ENCODE data around the gene IGFBP7. TPM values are rescaled to one million over a fixed set of nuclear protein-coding genes. Genes with fewer than 3 reads are reported as not detected.
A peak's percentile ranks its signal among the peaks of the same experiment; 100 is the strongest.

The IGFBP7 gene
- total and polyA plus RNA-seq, 8 donors: 71.8 to 972 (median 198) TPM

GRCh38 chr4:57127361-57127760 is 17.2 kb upstream of the IGFBP7 start:
- no peaks in the 10 kb centered on the region for H3K36me3 ChIP-seq
- TF ChIP-seq EP300 (IDR thresholded peaks at IDR 0.05) (no peak), POLR2A (IDR thresholded peaks at IDR 0.05) (no peak)
- TF ChIP-seq, protein P1, sequence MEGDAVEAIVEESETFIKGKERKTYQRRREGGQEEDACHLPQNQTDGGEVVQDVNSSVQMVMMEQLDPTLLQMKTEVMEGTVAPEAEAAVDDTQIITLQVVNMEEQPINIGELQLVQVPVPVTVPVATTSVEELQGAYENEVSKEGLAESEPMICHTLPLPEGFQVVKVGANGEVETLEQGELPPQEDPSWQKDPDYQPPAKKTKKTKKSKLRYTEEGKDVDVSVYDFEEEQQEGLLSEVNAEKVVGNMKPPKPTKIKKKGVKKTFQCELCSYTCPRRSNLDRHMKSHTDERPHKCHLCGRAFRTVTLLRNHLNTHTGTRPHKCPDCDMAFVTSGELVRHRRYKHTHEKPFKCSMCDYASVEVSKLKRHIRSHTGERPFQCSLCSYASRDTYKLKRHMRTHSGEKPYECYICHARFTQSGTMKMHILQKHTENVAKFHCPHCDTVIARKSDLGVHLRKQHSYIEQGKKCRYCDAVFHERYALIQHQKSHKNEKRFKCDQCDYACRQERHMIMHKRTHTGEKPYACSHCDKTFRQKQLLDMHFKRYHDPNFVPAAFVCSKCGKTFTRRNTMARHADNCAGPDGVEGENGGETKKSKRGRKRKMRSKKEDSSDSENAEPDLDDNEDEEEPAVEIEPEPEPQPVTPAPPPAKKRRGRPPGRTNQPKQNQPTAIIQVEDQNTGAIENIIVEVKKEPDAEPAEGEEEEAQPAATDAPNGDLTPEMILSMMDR (IDR thresholded peaks at IDR 0.05): no peak

DNA sequence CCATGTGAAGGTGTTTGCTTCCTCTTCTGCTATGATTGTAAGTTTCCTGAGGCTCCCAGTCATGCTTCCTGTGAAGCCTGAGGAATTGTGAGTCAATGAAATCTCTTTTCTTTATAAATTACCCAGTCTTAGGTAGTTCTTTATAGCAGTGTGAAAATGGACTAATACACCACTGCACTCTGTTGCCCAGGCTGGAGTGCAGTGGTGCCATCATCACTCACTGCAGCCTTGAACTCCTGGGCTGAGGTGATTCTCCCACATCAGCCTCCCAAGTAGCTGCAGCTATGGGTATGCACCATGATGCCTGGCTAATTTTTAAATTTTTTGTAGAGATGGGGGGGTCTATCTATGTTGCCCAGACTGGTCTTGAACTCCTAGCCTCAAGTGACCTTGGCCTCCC is 15.8 kb upstream of the IGFBP7 start:
- Histone ChIP-seq H3K27ac (no peak overlapping the region), H3K4me3 (no peak overlapping the region), H3K4me1 (no peaks in the 10 kb centered on the region), H3K9me3 (peaks cover 0 to 14% (median 11%) of the 10 kb centered on the region in 4 donors), H3K27me3 (no peaks in the 10 kb centered on the region), H3K36me3 (no peaks in the 10 kb centered on the region)
- TF ChIP-seq, protein P1 (IDR thresholded peaks at IDR 0.05): no peak
- no peak for TF ChIP-seq EP300 (IDR thresholded peaks at IDR 0.05)
- TF ChIP-seq POLR2AphosphoS5 (IDR thresholded peaks at IDR 0.05): no peak
- no peak for TF ChIP-seq POLR2A (IDR thresholded peaks at IDR 0.05)
- DNase-seq: no peak
- intact Hi-C loops (cut with DNase I; ENCODE audit: low total_unique reads): no loop called here

More at GRCh38 chr4:57127361-57127760, 17.2 kb upstream of the IGFBP7 start:
- H3K9me3 ChIP-seq: peaks cover 0 to 14% (median 11%) of the 10 kb centered on the region in 4 donors
- H3K27me3 ChIP-seq: no peaks in the 10 kb centered on the region
- DNase-seq: no peak
- no peak overlapping the region for H3K4me3 ChIP-seq
- WGBS, 5 donors: 64 to 72% (median 68%) methylated on average over 3 of the region's 3 CpGs
- intact Hi-C loops (cut with DNase I; ENCODE audit: low total_unique reads): no loop called here
- H3K27ac ChIP-seq: no peak overlapping the region
- peaks cover 0 to 6% (median 0%) of the 10 kb centered on the region in 4 donors for H3K4me1 ChIP-seq

- Histone ChIP-seq H3K4me3 (no peak overlapping the region), H3K27me3 (no peaks in the 10 kb centered on the region), H3K36me3 (no peaks in the 10 kb centered on the region), H3K9me3 (peaks cover 0 to 14% (median 11%) of the 10 kb centered on the region in 4 donors), H3K4me1 (peaks cover 0 to 5% (median 0%) of the 10 kb centered on the region in 4 donors), H3K27ac (no peak overlapping the region)
- intact Hi-C loops (cut with DNase I; ENCODE audit: low total_unique reads): no loop called here
- DNase-seq: peak in 1 of 2 donors; percentile 58
- TF ChIP-seq POLR2AphosphoS5 (IDR thresholded peaks at IDR 0.05) (no peak), EP300 (IDR thresholded peaks at IDR 0.05) (no peak), POLR2A (IDR thresholded peaks at IDR 0.05) (no peak)
These were observed 14.0 kb upstream of the IGFBP7 start for GRCh38 chr4:57124145-57124544.

GRCh38 chr4:57122959-57123358 is 12.8 kb upstream of the IGFBP7 start:
- intact Hi-C loops (cut with DNase I; ENCODE audit: low total_unique reads): no loop called here
- Histone ChIP-seq H3K36me3 (no peaks in the 10 kb centered on the region), H3K27me3 (no peaks in the 10 kb centered on the region), H3K4me1 (peaks cover 3 to 13% (median 8%) of the 10 kb centered on the region in 4 donors), H3K27ac (no peak overlapping the region), H3K4me3 (no peak overlapping the region), H3K9me3 (peaks cover 0 to 14% (median 10%) of the 10 kb centered on the region in 4 donors)
- TF ChIP-seq EP300 (IDR thresholded peaks at IDR 0.05): no peak
- TF ChIP-seq POLR2AphosphoS5 (IDR thresholded peaks at IDR 0.05): no peak
- TF ChIP-seq, protein P1 (IDR thresholded peaks at IDR 0.05): no peak
- no peak for TF ChIP-seq POLR2A (IDR thresholded peaks at IDR 0.05)
- 62 to 90% (median 80%) methylated on average over 1 of the region's 1 CpG for WGBS, 5 donors
- no peak for DNase-seq

- peak overlapping the region; percentile 49 to 89 (median 79) for H3K27ac ChIP-seq
- intact Hi-C loops (cut with DNase I; ENCODE audit: low total_unique reads): no loop called here
- no peaks in the 10 kb centered on the region for H3K36me3 ChIP-seq
- DNase-seq: peak in 1 of 2 donors; percentile 80
- 40 to 59% (median 56%) methylated on average over 8 of the region's 8 CpGs for WGBS, 5 donors
- TF ChIP-seq POLR2A (IDR thresholded peaks at IDR 0.05) (no peak), POLR2AphosphoS5 (IDR thresholded peaks at IDR 0.05) (peak; percentile 18 to 45 (median 40)), EP300 (IDR thresholded peaks at IDR 0.05) (no peak)
- TF ChIP-seq, protein P1 (IDR thresholded peaks at IDR 0.05): no peak
- H3K27me3 ChIP-seq: no peaks in the 10 kb centered on the region
- peaks cover 3 to 13% (median 8%) of the 10 kb centered on the region in 4 donors for H3K4me1 ChIP-seq
- H3K4me3 ChIP-seq: peak overlapping the region in 3 of 4 donors; percentile 12 to 16 (median 14)
- H3K9me3 ChIP-seq: peaks cover 0 to 6% (median 0%) of the 10 kb centered on the region in 4 donors
These were observed 9.0 kb upstream of the IGFBP7 start for GRCh38 chr4:57119054-57119651.
